Fibroblast of villous mesenchyme (primary cell): ENCODE measurements around the gene FKBP15. TPM values are rescaled to one million over a fixed set of nuclear protein-coding genes. Genes with fewer than 3 reads are reported as not detected.

ENCODE experiments used
- DNase-seq: peaks from one replicate; pipeline ENCODE4 v3.0.0-alpha.2; 2010; ENCODE audit warnings: low read depth
- H3K4me3 ChIP-seq: 2 replicates; pipeline ENCODE4 v1.5.1; 2011; ENCODE audit warnings: low read depth, mild to moderate bottlenecking, low read length
- total RNA-seq: library from RNA; depleted of rRNA; stranded (reverse); fragments of >200 nt; gene quantifications from 2 replicates; pipeline ENCODE4 v1.2.3, GENCODE V29; 2012
- TF ChIP-seq, protein P1 (sequence below): IDR thresholded peaks from 2 replicates; pipeline ENCODE4 v1.5.1; 2012; ENCODE audit warnings: low read depth, mild to moderate bottlenecking, low read length; ENCODE audit not compliant: insufficient read depth

FKBP15 gene
- total RNA-seq, 1 donor = 25.9 TPM

DNA sequence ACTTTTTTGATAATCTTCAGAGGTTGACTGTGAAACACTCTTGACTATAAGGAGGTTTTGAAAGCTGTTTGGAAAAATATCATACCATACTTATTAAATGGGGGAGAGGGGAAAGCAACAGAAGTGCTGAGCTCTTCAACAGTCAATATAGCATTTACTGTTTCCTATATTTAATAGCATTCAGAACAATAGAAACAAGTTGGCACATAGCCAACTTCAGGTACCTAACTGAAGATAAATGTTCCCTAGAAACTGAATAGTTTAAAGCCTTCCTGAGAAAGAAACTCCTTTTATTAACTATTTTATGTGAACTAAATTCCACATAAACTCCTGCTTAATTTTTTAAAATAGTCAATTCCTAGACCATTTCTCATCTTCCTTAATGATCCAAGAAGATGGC is 26.6 kb upstream of the FKBP15 start:
- no peak overlapping the region for H3K4me3 ChIP-seq
- TF ChIP-seq, protein P1, sequence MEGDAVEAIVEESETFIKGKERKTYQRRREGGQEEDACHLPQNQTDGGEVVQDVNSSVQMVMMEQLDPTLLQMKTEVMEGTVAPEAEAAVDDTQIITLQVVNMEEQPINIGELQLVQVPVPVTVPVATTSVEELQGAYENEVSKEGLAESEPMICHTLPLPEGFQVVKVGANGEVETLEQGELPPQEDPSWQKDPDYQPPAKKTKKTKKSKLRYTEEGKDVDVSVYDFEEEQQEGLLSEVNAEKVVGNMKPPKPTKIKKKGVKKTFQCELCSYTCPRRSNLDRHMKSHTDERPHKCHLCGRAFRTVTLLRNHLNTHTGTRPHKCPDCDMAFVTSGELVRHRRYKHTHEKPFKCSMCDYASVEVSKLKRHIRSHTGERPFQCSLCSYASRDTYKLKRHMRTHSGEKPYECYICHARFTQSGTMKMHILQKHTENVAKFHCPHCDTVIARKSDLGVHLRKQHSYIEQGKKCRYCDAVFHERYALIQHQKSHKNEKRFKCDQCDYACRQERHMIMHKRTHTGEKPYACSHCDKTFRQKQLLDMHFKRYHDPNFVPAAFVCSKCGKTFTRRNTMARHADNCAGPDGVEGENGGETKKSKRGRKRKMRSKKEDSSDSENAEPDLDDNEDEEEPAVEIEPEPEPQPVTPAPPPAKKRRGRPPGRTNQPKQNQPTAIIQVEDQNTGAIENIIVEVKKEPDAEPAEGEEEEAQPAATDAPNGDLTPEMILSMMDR = no peak
- DNase-seq = no peak

GRCh38 chr9:113246928-113247327 is 25.9 kb upstream of the FKBP15 start:
- H3K4me3 ChIP-seq = no peak overlapping the region
- TF ChIP-seq, protein P1 = no peak
- no peak for DNase-seq

- no peak for DNase-seq
- TF ChIP-seq, protein P1 = no peak
- no peak overlapping the region for H3K4me3 ChIP-seq
Measured at GRCh38 chr9:113245894-113246293, 24.8 kb upstream of the FKBP15 start.

DNA sequence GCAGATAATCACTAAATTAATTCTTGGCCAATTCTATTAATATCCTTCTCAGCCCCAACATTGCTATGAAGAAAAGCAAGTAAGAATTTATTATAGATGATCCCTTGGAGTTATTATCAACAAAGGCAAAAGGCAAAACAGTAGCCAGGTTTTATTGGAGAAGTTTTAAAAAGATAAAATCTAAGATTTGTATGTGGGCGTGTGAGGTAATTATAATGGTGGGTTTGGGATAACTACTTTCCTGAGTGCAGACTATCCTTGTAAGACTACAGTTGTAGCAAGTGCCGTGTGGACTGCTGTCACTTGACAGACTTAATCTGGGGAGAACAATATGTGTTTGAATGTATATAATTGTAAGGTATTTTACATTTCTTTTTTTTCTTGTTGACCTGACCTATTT is 23.5 kb upstream of the FKBP15 start:
- TF ChIP-seq, protein P1 = no peak
- no peak for DNase-seq

DNA sequence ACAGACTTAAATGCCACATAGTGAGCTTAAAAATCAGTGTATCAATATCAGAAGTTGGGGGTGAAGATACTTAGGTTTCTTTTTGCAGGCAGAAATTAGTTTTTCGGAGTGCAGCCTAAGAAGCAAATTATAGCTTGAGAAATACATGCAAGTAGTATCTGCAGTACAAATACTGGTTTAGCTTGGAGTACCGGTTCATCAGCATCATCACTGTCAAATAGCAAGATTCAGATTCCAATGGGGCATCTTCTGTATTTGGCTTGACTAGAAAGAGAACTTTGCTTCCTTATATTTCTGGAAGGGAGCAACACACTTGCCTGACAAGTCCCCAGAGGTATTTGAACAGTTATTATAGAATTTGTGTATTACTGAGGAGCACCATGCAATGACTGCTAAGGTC is 20.1 kb upstream of the FKBP15 start:
- TF ChIP-seq, protein P1 = no peak
- no peak for DNase-seq

More for the DNA sequence above, 23.5 kb upstream of the FKBP15 start:
- H3K4me3 ChIP-seq = no peak overlapping the region

GRCh38 chr9:113238859-113239232 is 17.8 kb upstream of the FKBP15 start:
- TF ChIP-seq, protein P1 = no peak
- no peak for DNase-seq
- H3K4me3 ChIP-seq = no peak overlapping the region

More for the DNA sequence above, 20.1 kb upstream of the FKBP15 start:
- H3K4me3 ChIP-seq = no peak overlapping the region

GRCh38 chr9:113238202-113238858 is 17.3 kb upstream of the FKBP15 start:
- no peak overlapping the region for H3K4me3 ChIP-seq
- DNase-seq = no peak
- TF ChIP-seq, protein P1 = no peak
